ENCODE measurements around the gene CAPS. TPM values are rescaled to one million over a fixed set of nuclear protein-coding genes. Genes with fewer than 3 reads are reported as not detected.

The CAPS gene
- total RNA-seq, 1 donor, result 18.1 TPM

- Histone ChIP-seq H3K79me2 (ENCODE audit: insufficient read depth, low read length) (peaks cover 100% of the 10 kb centered on the region), H3K4me2 (ENCODE audit: insufficient read depth, low read length) (no peak overlapping the region), H3K4me1 (ENCODE audit: insufficient read depth, low read length) (peaks cover 19% of the 10 kb centered on the region), H3K4me3 (ENCODE audit: insufficient read depth, low read length) (no peak overlapping the region), H2AFZ (ENCODE audit: low read length) (no peak overlapping the region), H3K27me3 (ENCODE audit: insufficient read depth, low read length) (no peaks in the 10 kb centered on the region), H3K9me3 (ENCODE audit: low read depth, low read length) (no peaks in the 10 kb centered on the region), H3K36me3 (ENCODE audit: insufficient read depth, low read length) (peaks cover 9% of the 10 kb centered on the region), H4K20me1 (ENCODE audit: insufficient read depth, low read length) (peaks cover 90% of the 10 kb centered on the region), H3K27ac (ENCODE audit: low read depth, low read length) (no peak overlapping the region)
- peak; percentile 39 for DNase-seq (ENCODE audit: insufficient read length, low spot score, missing footprints)
- TF ChIP-seq CTCF (IDR thresholded peaks at IDR 0.05; ENCODE audit: extremely low read depth, low read depth, low read length), result no peak
These were observed 49.8 kb downstream of the CAPS start for GRCh38 chr19:5963855-5964254.

GRCh38 chr19:5964816-5965565 lies 50.9 kb downstream of the CAPS start:
- Histone ChIP-seq H3K36me3 (ENCODE audit: insufficient read depth, low read length) (peaks cover 9% of the 10 kb centered on the region), H3K9me3 (ENCODE audit: low read depth, low read length) (no peaks in the 10 kb centered on the region), H3K79me2 (ENCODE audit: insufficient read depth, low read length) (peaks cover 100% of the 10 kb centered on the region), H3K4me1 (ENCODE audit: insufficient read depth, low read length) (peaks cover 19% of the 10 kb centered on the region), H4K20me1 (ENCODE audit: insufficient read depth, low read length) (peaks cover 90% of the 10 kb centered on the region), H3K27me3 (ENCODE audit: insufficient read depth, low read length) (no peaks in the 10 kb centered on the region), H3K4me3 (ENCODE audit: insufficient read depth, low read length) (no peak overlapping the region), H2AFZ (ENCODE audit: low read length) (no peak overlapping the region), H3K27ac (ENCODE audit: low read depth, low read length) (no peak overlapping the region), H3K4me2 (ENCODE audit: insufficient read depth, low read length) (no peak overlapping the region)
- DNase-seq (ENCODE audit: insufficient read length, low spot score, missing footprints), result peak; percentile 61
- TF ChIP-seq CTCF (IDR thresholded peaks at IDR 0.05; ENCODE audit: extremely low read depth, low read depth, low read length), result no peak

Other genes starting within 250 kb of the CAPS start
- gene MICOS13, start 233.7 kb upstream of the CAPS start, total RNA-seq, result 21.0 and 25.9 TPM in 2 replicates
- 12.1 and 14.8 TPM in 2 replicates for gene HSD11B1L, start 233.2 kb upstream of the CAPS start, total RNA-seq
- 228 and 257 TPM in 2 replicates for gene RPL36, start 224.0 kb upstream of the CAPS start, total RNA-seq
- gene LONP1, start 194.1 kb upstream of the CAPS start, total RNA-seq, result 130 and 163 TPM in 2 replicates
- under 0.01 TPM in 2 replicates for gene CATSPERD, start 193.6 kb upstream of the CAPS start, total RNA-seq
- gene PRR22, start 129.5 kb upstream of the CAPS start, total RNA-seq, result 0.29 and 0.36 TPM in 2 replicates
- 21.2 and 30.0 TPM in 2 replicates for gene DUS3L, start 123.1 kb upstream of the CAPS start, total RNA-seq
- gene NRTN, start 109.2 kb upstream of the CAPS start, total RNA-seq, result not detected in 2 replicates
- not detected in 2 replicates for gene FUT6, start 74.6 kb upstream of the CAPS start, total RNA-seq
- not detected in 2 replicates for gene FUT3, start 62.8 kb upstream of the CAPS start, total RNA-seq
- not detected in 2 replicates for gene FUT5, start 43.7 kb upstream of the CAPS start, total RNA-seq
- 235 and 265 TPM in 2 replicates for gene NDUFA11, start 10.5 kb upstream of the CAPS start, total RNA-seq
- gene VMAC, start 9.4 kb upstream of the CAPS start, total RNA-seq, result 12.3 and 12.7 TPM in 2 replicates
- gene RANBP3, start 63.9 kb downstream of the CAPS start, total RNA-seq, result 40.5 and 42.1 TPM in 2 replicates
- 3.8 and 6.2 TPM in 2 replicates for gene RFX2, start 196.2 kb downstream of the CAPS start, total RNA-seq
- not detected in 2 replicates for gene ACSBG2, start 221.4 kb downstream of the CAPS start, total RNA-seq